Measurements from ENCODE around the gene PTPRH.
A peak's percentile ranks its signal among the peaks of the same experiment; 100 is the strongest.
"Not testable (repeated sequence)": the region's sequence is repeated elsewhere in the genome, so short reads cannot be mapped to it uniquely, and the experiment has no call there.

PTPRH gene

DNA sequence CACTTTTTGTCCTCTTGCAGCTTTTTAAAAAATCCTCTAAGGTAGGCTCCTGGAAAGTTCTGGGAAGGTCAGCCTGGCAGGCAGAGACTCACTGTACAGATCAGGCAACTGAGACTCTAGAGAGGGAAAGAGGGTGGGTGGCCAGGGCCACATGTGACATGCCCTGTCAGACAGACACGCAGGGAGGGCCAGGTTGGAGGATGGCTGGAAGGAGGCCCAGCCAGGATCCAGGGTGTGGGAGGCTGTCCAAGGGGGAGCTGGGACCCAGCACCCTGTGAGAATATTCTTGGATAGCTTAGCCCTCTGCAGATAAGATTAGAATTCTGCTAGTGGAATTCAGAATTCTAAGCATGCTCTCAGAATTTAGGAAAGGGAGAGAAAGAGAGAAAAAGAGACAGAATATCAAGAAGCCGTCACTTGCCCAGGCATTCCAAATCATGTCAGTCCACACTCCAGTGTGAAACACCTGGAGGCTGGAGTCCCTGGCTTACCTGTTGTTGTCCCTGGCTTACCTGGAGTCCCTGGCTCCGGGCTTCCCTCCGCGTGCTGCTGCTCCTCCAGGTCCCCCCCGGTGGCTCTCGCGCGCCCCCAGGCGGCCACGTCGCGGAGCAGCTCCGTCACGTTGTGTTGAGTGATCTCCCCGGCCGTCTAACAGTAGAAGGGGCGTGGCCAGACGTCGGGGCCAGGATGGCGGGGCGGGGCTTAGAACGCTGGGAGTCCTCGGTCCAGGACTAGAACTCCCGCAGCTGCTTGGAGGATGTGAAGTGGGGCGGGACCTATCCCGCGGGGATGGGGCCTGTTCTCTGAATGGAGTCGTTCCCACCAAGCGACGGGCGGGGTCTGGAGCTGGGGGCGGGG, 48.9 kb downstream of the PTPRH start:
- peak; percentile 53 to 82 (median 62) for DNase-seq (ENCODE audit: low read depth in 3 of 3, low spot score in 1 of 3)

- no peak for DNase-seq (ENCODE audit: low read depth in 3 of 3, low spot score in 1 of 3)
Observed at GRCh38 chr19:55158848-55159749, 50.2 kb downstream of the PTPRH start.

- no peak for DNase-seq (ENCODE audit: low read depth in 3 of 3, low spot score in 1 of 3)
Observed at GRCh38 chr19:55158423-55158822, 50.9 kb downstream of the PTPRH start.

DNA sequence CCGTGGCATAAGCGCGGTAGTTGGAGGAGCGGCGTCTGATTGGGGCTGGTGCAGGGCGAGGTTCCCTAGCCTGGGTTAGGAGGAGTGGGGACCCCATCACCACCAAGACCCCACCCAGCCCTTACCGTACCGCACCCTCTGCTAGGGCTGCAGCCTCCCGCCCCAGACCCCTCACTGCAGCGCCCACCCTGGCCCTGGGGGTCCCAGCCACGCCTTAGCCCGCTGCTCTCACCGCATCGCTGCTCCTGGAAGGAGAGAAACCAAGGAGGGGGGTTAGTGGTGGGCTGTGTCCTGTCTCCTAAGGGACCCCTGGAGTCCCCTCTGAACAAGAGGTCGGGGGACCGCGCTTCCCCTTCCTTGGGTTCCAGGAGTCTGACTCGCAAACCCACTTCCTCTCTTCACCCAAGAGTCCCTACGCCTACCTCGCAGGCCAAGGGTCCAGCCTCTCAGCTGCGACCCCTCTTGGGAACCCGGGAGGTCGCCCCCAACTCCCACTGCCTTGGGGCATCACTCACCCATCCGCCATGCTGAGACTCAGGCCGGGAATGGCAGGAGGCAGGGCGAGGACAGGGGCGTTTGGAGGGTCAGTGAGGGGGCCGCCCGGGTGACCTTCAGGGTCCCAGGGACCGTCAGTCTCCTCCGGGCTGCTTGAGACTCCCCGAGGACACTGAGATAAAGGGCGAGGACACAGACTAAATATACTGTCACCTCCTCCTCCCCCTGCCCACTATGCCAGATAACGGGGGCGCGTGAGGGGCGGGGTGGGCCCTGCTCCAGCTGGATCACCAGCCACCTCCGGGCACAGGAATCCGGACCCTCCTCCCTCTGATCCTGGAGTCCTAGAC, 52.0 kb downstream of the PTPRH start, which contains the start of gene TNNI3:
TNNI3 (minus strand) TSS at position 669 of the 845 bp plus-strand sequence; CDS start at position 526, 143 bp downstream.
- DNase-seq (ENCODE audit: low read depth in 3 of 3, low spot score in 1 of 3): no peak

DNA sequence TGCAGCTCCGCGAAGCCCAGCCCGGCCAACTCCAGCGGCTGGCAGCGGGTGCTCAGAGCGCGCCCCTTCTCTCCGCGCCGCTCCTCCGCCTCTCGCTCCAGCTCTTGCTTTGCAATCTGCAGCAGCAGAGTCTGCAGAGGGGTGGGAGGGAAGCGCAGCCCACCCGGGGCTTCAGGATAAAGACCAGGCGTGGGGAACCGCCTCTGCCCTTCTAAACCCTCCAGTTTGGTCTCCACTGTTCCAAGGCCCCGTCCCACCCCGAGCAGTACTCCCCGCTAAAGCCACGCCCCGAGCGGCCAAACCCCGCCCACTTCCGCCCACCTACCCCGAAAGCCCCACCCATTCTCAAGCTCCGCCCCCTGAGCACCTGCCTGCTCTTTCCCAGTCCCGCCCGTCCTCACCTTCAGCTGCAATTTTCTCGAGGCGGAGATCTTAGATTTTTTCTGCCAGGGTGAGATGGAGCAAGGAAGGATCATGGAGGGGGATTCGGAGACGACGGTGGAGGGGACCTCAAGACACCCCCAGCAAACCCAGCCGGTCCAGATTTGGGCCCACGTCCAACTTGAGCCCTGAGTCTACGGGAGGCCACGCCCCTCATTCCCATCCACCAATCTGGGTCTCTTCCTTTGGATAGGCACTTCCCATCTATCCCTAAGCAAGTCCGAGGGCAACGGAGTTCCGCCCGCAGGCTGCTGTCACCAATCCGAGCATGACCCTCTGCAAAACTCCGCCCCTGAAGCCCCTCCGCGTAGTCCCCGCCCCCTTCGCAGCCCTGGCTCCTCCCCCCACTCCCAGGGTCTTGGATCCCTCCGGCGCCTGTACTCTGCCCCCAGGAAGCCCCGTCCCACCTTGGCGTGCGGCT, 52.9 kb downstream of the PTPRH start:
- peak in 1 of 3 donors; percentile 33 for DNase-seq (ENCODE audit: low read depth in 3 of 3, low spot score in 1 of 3)

- not testable (repeated sequence) for DNase-seq (ENCODE audit: low read depth in 3 of 3, low spot score in 1 of 3)
Observed at GRCh38 chr19:55155784-55156183, 53.5 kb downstream of the PTPRH start.

GRCh38 chr19:55153652-55154264, 55.5 kb downstream of the PTPRH start:
- DNase-seq (ENCODE audit: low read depth in 3 of 3, low spot score in 1 of 3): no peak

DNA sequence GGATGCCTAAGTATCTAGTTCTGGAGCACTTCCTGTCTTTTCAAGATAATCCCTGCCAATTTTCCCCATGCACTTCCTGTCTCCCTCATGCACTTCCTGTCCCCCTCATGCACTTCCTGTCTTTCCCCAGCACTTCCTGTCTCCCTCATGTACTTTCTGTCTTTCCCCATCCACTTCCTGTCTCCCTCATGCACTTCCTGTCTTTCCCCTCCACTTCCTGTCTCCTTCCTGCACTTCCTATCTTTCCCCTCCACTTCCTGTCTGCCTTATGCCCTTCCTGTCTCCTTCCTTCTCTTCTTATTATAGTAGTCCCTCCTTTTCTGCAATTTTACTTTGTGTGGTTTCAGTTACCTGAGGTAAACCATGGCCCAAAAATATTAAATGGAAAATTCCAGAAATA, 57.3 kb downstream of the PTPRH start:
- DNase-seq (ENCODE audit: low read depth in 3 of 3, low spot score in 1 of 3): no peak

DNA sequence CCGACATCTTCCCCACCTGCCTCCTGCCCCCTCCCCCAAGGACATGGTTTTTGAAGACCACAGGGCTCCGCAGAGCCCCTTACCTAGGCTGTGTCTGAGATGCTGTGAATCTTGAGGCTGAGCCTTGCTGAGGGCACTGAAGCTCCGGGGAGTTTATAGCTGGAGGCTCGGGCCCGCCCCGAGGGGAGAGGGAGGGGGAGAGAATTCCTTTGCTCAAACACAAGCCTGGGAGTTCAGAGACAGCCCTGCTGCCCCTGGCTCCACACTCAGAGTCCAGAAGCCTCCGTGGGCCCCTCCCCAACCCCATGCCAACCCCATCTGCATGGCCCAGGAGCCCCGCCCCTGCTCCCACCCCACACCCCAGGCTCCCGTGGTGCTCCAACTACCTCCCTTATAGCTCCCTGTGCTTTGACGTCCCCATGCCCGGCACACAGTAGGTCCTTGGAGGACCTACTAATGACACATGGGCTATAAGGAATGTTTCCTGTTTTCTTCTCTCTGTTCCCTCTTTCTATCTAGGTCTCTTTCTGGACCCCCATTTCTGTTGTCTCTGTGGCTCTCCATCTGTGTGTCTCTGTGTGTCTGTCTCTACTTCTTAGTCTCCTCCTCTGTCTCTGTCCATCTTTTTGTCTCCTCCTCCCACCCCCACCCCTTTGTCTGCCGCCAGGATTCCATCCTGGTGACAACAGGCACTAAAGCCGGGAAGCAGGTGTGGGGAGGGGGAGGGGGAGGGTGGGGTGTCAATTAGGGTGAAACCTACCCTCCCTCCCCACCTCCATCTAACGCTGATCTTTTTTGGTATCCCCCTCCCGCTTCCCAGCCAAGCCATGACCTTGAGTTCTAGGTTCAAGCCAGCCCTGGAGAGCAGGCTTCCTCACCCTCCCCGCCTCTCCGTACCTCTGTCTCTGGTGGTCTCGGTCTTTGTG, 60.0 kb downstream of the PTPRH start, which contains the start of gene TNNT1:
TNNT1 (minus strand) TSS at position 129 of the 926 bp plus-strand sequence. CDS start 2,049 bp downstream, outside the sequence.
- DNase-seq (ENCODE audit: low read depth in 3 of 3, low spot score in 1 of 3): no peak

- no peak for DNase-seq (ENCODE audit: low read depth in 3 of 3, low spot score in 1 of 3)
Observed at GRCh38 chr19:55147545-55148251, 61.6 kb downstream of the PTPRH start.

DNA sequence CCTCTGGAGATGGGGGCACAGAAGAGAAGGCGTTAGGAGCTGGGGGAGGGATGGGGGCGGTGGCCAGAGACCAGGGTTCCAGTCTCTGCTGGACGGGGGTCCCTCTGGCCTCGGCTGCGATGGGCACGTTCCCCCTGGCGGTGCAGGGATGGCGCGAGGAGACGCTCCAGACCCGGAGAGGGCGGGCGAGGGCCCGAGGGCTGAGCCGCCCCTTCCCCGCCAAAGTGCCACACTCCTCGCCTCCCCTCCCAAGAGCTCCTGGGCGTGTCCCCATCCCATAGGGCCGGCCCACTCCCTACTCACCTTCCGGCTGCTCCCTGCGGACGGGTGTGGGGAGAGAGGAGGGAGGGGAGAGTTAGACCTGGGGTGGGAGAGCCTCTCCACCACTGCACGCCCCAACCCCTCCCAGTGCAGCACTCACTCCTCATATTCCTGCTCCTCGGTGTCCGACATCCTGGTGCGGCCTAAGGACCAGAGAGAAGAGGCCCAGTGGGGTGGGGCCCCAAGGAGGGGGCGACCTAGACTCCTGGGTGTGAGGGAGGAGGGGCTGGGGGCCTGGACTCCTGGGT, 62.5 kb downstream of the PTPRH start:
- DNase-seq (ENCODE audit: low read depth in 3 of 3, low spot score in 1 of 3): no peak

DNA sequence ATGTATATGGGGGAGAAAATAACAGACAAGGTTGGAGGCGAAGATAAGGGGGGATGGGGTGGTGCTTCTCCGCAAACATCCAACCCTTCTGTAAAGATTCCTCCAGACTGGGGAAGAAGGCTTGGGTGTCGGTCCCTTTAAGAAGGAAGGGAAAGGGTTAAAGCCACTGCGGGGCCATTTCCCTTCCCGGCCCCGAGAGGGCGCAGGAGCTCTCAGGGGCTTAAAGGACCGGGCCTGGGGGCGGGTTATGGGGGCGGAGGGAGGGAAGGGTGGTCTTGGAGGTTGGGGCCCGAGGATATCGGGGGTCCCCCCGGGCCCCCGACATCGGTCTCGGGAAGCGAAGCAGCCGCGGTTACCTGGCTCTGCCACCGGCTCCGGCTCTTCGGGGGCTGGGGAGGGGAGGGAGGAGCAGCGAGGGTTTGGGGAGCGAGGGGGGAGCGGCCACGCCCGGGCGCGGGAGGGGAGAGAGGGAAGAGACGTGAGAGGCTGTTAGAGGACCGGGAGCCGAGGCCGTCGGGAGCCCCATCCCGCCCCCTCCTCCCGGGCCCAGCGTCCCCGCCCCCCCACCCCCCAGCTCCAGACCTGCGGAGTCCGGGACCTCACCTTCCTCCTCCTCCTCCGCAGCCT, 63.1 kb downstream of the PTPRH start:
- no peak for DNase-seq (ENCODE audit: low read depth in 3 of 3, low spot score in 1 of 3)

GRCh38 chr19:55145232-55145631, 64.1 kb downstream of the PTPRH start:
- no peak for DNase-seq (ENCODE audit: low read depth in 3 of 3, low spot score in 1 of 3)

DNA sequence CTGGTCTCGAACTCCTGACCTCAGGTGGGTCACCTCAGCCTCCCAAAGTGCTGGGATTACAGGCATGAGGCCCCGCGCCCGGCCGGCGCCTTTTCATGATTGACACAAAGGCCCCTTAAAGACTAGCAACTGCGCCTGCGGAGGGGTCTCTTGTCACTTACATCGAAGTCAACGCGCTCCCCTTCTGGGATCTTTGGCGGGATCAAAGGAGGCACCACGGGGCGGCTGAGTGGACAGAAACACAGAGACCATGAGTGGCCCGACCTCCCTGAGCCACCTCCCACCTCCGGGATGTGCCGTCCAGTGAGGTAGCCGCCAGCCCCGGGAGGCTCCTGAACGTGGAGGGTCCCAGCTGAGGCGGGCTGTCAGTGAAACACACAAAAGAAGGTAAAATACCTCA, 67.6 kb downstream of the PTPRH start:
- no peak for DNase-seq (ENCODE audit: low read depth in 3 of 3, low spot score in 1 of 3)

DNA sequence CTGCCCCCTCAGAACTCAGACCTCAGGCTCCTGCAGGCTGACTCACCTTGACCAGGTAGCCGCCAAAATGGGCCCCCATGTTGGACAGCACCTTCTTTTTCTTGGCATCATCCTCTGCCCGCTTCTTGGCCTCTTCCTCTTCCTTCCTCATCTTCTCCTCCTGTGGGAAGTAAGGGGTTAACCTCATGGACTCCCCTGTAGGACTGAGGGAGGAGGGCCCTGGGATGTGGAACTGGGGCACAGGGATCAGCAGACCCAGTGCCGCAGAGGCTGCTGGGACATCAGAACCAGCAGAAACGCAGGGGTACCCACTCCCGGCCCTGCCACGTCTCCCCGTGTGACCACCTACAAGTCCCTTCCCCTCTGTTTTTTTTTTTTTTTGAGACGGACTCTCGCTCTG, 71.4 kb downstream of the PTPRH start:
- DNase-seq (ENCODE audit: low read depth in 3 of 3, low spot score in 1 of 3): no peak

GRCh38 chr19:55136399-55137102, 72.8 kb downstream of the PTPRH start:
- no peak for DNase-seq (ENCODE audit: low read depth in 3 of 3, low spot score in 1 of 3)

All from stimulated activated CD4-positive, alpha-beta T cell treated with anti-CD3 and anti-CD28 coated beads, TNF-alpha, amount 100 ng/mL, for 1 hour (primary cell).